OCI-LY1 (cell line): ENCODE data around the gene FARP1.

Experiments used
- H2AFZ ChIP-seq: fragments of 200-600 bp; sonication (generic), shearing (Covaris generic); 2 replicates; pipeline ENCODE4 v1.6.0; 2014; ENCODE audit warnings: antibody characterized with exemption, mild to moderate bottlenecking, low read length
- H3F3A ChIP-seq: fragments of 200-600 bp; sonication (generic), shearing (Covaris generic); 2 replicates; pipeline ENCODE4 v1.6.0; 2014; ENCODE audit warnings: mild to moderate bottlenecking, antibody characterized with exemption, low read length, moderate library complexity; ENCODE audit not compliant: insufficient read depth
- H3K27ac ChIP-seq: fragments of 200-600 bp; sonication (generic); 2 replicates; pipeline ENCODE4 v1.5.1; 2014; ENCODE audit warnings: low read length, mixed run types, mild to moderate bottlenecking, low read depth; ENCODE audit not compliant: poor library complexity, severe bottlenecking
- H3K27me3 ChIP-seq: fragments of 200-600 bp; sonication (generic); 2 replicates; pipeline ENCODE4 v1.6.0; 2014; ENCODE audit warnings: antibody characterized with exemption, mild to moderate bottlenecking, low read length, moderate library complexity; ENCODE audit not compliant: insufficient read depth
- H3K36me3 ChIP-seq: fragments of 200-600 bp; sonication (generic); 2 replicates; pipeline ENCODE4 v1.6.1; 2014; ENCODE audit warnings: mild to moderate bottlenecking, antibody characterized with exemption, low read length, moderate library complexity, mixed read lengths; ENCODE audit not compliant: insufficient read depth
- H3K4me1 ChIP-seq: fragments of 200-600 bp; sonication (generic); 2 replicates; pipeline ENCODE4 v1.5.1; 2014; ENCODE audit warnings: mild to moderate bottlenecking, low read length, moderate library complexity; ENCODE audit not compliant: insufficient read depth, severe bottlenecking
- H3K4me2 ChIP-seq: fragments of 200-600 bp; sonication (generic), shearing (Covaris generic); 2 replicates; pipeline ENCODE4 v1.6.1; 2014; ENCODE audit warnings: low read length
- H3K4me3 ChIP-seq: fragments of 200-600 bp; sonication (generic); 2 replicates; pipeline ENCODE4 v1.5.1; 2014; ENCODE audit warnings: low read length, low read depth, mild to moderate bottlenecking, mixed read lengths; ENCODE audit not compliant: poor library complexity, severe bottlenecking
- H3K79me2 ChIP-seq: fragments of 200-600 bp; shearing (Covaris generic); 2 replicates; pipeline ENCODE4 v1.6.1; 2016; ENCODE audit warnings: mixed run types, low read length, mixed read lengths; ENCODE audit not compliant: insufficient read depth
- H3K9ac ChIP-seq: fragments of 200-600 bp; sonication (generic), shearing (Covaris generic); 2 replicates; pipeline ENCODE4 v1.6.1; 2014; ENCODE audit warnings: mild to moderate bottlenecking, low read length, mixed read lengths
- H3K9me2 ChIP-seq: fragments of 200-600 bp; sonication (generic), shearing (Covaris generic); 2 replicates; pipeline ENCODE4 v1.6.1; 2014; ENCODE audit warnings: low read depth, mild to moderate bottlenecking, low read length, mixed read lengths
- H3K9me3 ChIP-seq: fragments of 200-600 bp; shearing (Covaris generic); 2 replicates; pipeline ENCODE4 v1.6.1; 2014; ENCODE audit warnings: low read length, mixed read lengths
- H4K20me1 ChIP-seq: fragments of 200-600 bp; sonication (generic), shearing (Covaris generic); 2 replicates; pipeline ENCODE4 v1.6.0; 2016; ENCODE audit warnings: mild to moderate bottlenecking, low read length; ENCODE audit not compliant: insufficient read depth
- EZH2 ChIP-seq: fragments of 200-600 bp; sonication (generic), shearing (Covaris generic); IDR thresholded peaks from 2 replicates; pipeline ENCODE4 v1.8.0; 2017; ENCODE audit warnings: borderline replicate concordance, mixed run types, mild to moderate bottlenecking, antibody characterized with exemption, low read length, moderate library complexity, mixed read lengths
- TF ChIP-seq, protein P1 (sequence below): fragments of 200-600 bp; sonication (generic), shearing (Covaris generic); IDR thresholded peaks from 2 replicates; pipeline ENCODE4 v1.5.1; 2017; ENCODE audit warnings: mild to moderate bottlenecking, antibody characterized with exemption, low read length, moderate library complexity, mixed read lengths

Gene FARP1

GRCh38 chr13:98321395-98321794 is 178.5 kb downstream of the FARP1 start:
- Histone ChIP-seq H3K27me3 (peaks cover 5% of the 10 kb centered on the region; the same call in 1 of the 2 replicates), H3K4me1 (no peaks in the 10 kb centered on the region), H3K4me3 (no peak overlapping the region), H4K20me1 (no peaks in the 10 kb centered on the region), H3K79me2 (no peaks in the 10 kb centered on the region), H3K9me2 (no peaks in the 10 kb centered on the region), H3F3A (no peaks in the 10 kb centered on the region), H3K27ac (no peak overlapping the region), H2AFZ (no peak overlapping the region), H3K9me3 (no peaks in the 10 kb centered on the region), H3K4me2 (no peak overlapping the region), H3K9ac (no peak overlapping the region), H3K36me3 (no peaks in the 10 kb centered on the region)
- no peak for TF ChIP-seq EZH2
- TF ChIP-seq, protein P1, sequence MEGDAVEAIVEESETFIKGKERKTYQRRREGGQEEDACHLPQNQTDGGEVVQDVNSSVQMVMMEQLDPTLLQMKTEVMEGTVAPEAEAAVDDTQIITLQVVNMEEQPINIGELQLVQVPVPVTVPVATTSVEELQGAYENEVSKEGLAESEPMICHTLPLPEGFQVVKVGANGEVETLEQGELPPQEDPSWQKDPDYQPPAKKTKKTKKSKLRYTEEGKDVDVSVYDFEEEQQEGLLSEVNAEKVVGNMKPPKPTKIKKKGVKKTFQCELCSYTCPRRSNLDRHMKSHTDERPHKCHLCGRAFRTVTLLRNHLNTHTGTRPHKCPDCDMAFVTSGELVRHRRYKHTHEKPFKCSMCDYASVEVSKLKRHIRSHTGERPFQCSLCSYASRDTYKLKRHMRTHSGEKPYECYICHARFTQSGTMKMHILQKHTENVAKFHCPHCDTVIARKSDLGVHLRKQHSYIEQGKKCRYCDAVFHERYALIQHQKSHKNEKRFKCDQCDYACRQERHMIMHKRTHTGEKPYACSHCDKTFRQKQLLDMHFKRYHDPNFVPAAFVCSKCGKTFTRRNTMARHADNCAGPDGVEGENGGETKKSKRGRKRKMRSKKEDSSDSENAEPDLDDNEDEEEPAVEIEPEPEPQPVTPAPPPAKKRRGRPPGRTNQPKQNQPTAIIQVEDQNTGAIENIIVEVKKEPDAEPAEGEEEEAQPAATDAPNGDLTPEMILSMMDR: no peak

- Histone ChIP-seq H3K4me3 (no peak overlapping the region), H3K9me3 (no peaks in the 10 kb centered on the region), H2AFZ (no peak overlapping the region), H3K9ac (no peak overlapping the region), H3K79me2 (no peaks in the 10 kb centered on the region), H3K4me1 (no peaks in the 10 kb centered on the region), H3K36me3 (no peaks in the 10 kb centered on the region), H4K20me1 (no peaks in the 10 kb centered on the region), H3K4me2 (no peak overlapping the region), H3K9me2 (no peaks in the 10 kb centered on the region), H3K27me3 (no peaks in the 10 kb centered on the region), H3F3A (no peaks in the 10 kb centered on the region), H3K27ac (no peak overlapping the region)
- TF ChIP-seq, protein P1: no peak
- TF ChIP-seq EZH2: no peak
Measured at GRCh38 chr13:98322091-98322718, 179.3 kb downstream of the FARP1 start.

- TF ChIP-seq EZH2: no peak
- TF ChIP-seq, protein P1: no peak
- H3K9ac ChIP-seq: no peak overlapping the region
- no peaks in the 10 kb centered on the region for H3K27me3 ChIP-seq
- H4K20me1 ChIP-seq: no peaks in the 10 kb centered on the region
- H3K36me3 ChIP-seq: no peaks in the 10 kb centered on the region
- H3K9me3 ChIP-seq: no peaks in the 10 kb centered on the region
- H3K4me1 ChIP-seq: no peaks in the 10 kb centered on the region
- H3K27ac ChIP-seq: no peak overlapping the region
- H3K4me3 ChIP-seq: no peak overlapping the region
- no peak overlapping the region for H3K4me2 ChIP-seq
- H3F3A ChIP-seq: no peaks in the 10 kb centered on the region
- no peaks in the 10 kb centered on the region for H3K9me2 ChIP-seq
- H2AFZ ChIP-seq: no peak overlapping the region
- no peaks in the 10 kb centered on the region for H3K79me2 ChIP-seq
Measured at GRCh38 chr13:98324105-98324504, 181.2 kb downstream of the FARP1 start.
